Medulla oblongata (tissue), 1 donor: ENCODE data around the gene DLEC1.
A peak's percentile ranks its signal among the peaks of the same experiment; 100 is the strongest.

Experiments used
- DNase-seq: peaks from one replicate; pipeline ENCODE4 v3.0.0-alpha.2; 2015; ENCODE audit errors: extremely low spot score

Gene DLEC1

DNA sequence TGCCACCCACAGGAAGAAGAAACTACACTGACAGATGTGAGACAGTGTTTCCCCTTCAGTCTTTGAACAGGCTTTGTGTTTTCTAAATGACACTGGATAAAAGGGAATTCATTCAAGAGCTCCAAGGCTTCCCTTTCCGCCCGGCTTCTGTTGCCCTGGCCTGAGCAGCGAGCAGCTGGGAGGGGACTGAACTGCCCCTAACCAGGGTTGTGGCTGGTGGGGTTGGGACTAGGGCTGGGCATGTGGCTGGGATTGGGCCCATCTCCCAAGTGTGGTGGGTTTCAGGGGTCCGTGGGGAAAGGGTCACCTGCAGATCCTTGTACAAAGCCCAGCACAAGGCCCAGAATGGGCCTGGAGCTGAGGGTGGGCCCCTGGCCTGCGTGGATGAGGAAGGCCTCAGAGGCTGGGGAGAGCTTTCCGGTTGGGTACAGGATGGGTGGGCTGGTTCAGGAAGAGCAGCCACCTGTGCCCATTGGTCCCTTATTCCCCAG lies 38.0 kb upstream of the DLEC1 start:
- peak; percentile 88 for DNase-seq

DNA sequence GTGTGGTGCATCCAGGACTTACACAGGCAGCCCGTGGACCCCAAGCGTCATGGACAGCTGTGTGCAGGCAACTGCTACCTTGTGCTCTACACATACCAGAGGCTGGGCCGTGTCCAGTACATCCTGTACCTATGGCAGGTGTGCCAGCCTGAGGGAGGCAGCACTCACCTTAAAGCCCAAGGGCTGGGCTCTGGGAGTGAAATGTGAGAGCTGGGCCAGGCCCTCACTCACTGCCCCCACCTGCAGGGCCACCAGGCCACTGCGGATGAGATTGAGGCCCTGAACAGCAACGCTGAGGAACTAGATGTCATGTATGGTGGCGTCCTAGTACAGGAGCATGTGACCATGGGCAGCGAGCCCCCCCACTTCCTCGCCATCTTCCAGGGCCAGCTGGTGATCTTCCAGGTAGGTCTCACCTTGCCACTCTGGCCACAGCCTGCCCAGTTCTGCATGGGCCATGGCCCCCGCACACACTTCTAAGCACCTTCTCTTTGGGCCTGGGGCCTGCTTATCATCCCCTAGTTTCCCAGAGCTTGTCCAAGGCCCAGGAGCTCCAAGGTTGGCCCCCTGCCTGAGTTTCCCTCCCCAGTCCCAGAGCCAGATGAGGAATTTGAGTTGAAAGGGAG lies 37.4 kb upstream of the DLEC1 start:
- DNase-seq, result no peak

DNA sequence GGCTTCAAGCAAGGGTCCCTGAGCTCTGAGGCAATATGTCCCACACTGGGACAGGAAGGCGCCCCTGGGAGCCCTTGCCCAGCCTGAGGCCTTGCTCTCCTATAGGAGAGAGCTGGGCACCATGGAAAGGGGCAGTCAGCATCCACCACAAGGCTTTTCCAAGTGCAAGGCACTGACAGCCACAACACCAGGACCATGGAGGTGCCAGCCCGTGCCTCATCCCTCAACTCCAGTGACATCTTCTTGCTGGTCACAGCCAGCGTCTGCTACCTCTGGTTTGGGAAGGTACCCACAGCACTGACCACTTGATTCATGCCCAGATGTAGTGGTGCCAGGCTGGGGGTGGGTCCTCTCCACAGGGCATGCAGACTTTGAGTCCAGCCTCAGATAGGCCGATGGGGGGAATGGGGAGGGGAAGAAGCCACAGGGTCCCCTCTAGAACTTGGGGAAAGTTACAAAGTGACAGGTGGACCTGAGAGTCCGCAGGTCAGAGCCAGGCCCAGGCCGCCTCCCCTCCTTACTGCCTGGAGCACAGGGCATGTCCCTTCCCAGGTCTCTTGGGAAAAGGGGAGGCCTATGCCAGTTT lies 36.6 kb upstream of the DLEC1 start:
- DNase-seq, result no peak

DNA sequence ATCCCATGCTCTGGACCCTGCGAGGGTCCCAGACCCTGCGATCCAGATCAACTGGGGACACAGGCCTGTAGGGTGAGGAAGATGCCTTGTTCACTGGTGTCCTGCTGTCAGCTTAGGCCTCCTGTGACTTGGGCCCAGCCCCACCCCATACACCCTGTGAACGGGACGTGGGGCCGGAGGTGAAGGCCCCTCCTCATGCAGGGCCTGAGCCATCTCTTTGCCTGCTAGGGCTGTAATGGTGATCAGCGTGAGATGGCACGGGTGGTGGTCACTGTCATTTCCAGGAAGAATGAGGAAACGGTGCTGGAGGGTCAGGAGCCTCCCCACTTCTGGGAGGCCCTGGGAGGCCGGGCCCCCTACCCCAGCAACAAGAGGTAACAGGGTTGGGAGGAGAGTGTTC lies 36.1 kb upstream of the DLEC1 start:
- DNase-seq, result no peak

GRCh38 chr3:38003371-38003816 lies 35.6 kb upstream of the DLEC1 start:
- peak; percentile 87 for DNase-seq

DNA sequence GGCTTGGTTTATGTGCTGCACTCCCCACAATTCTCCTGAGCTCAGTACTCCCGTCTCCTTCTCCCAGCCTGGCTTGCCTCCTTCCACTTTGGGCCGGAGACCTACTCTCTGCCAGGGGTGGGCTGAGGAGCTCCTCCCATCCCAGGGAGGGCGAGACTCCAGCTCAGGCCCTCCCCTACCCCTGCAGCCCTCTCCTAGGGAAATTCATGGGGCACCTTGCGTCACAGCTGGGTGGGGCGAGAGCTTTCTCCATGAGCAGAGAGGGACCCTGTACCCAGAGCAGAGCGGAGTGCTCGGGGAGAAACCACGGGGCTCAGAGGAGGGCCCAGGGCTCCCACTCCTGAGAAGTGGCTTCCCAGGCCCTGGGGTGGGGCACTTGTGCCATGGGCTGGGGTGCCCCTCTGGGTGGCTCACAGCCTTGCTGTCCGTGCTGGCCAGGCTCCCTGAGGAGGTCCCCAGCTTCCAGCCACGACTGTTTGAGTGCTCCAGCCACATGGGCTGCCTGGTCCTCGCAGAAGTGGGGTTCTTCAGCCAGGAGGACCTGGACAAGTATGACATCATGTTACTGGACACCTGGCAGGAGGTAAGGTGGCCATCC lies 35.1 kb upstream of the DLEC1 start:
- peak; percentile 53 for DNase-seq

DNA sequence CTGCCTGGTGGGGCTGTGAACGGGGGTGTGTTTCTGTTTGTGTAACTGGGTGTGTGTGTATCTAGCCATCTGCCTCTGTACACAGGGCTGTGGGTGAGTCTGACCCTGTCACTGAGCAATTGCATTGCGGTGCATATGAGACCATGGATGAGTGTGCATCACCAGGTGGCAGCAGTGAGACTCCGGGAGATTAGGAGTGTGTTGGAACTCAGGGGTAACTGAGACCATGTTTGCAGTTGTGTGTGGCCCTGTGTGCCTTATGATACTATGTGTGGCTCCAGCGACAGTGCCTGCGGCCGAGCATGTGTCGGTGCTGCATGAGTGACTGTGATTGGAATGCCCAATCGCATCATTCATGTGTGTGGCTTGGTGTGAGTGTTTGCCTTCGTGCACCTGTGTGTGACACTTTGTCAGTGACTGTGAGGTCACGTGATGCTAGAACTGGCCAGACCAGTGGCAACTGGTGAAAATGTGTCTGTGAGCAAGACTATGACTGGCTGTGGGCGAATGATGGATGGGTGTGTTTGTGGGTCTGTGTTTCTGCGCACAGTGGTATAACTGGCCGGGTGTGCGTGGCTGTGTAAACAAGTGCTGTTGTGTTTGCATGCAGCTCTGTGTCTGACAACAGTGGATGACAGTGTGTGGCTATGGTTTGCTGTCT lies 34.5 kb upstream of the DLEC1 start:
- peak; percentile 90 for DNase-seq

- peak; percentile 98 for DNase-seq
Measured at GRCh38 chr3:38005076-38006020, 33.7 kb upstream of the DLEC1 start.

DNA sequence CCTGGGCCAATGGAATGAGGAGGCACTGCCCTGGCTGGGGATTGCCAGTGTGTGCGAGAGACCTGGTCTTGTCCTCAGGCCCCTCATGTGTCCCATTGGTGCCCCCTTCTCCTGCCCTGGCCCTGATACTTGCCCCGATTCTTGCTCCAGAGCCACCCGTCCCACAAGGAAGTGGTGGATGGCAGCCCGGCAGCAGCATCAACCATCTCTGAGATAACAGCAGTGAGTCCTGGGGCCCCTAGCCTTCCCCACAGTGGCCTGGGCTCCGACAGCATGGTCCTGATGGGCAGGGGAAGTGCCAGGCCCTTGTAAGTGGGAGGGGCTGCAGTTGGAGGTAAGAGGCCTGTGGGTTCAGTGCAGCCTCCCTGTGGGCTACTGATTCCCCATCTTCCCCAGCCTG lies 33.0 kb upstream of the DLEC1 start:
- no peak for DNase-seq

DNA sequence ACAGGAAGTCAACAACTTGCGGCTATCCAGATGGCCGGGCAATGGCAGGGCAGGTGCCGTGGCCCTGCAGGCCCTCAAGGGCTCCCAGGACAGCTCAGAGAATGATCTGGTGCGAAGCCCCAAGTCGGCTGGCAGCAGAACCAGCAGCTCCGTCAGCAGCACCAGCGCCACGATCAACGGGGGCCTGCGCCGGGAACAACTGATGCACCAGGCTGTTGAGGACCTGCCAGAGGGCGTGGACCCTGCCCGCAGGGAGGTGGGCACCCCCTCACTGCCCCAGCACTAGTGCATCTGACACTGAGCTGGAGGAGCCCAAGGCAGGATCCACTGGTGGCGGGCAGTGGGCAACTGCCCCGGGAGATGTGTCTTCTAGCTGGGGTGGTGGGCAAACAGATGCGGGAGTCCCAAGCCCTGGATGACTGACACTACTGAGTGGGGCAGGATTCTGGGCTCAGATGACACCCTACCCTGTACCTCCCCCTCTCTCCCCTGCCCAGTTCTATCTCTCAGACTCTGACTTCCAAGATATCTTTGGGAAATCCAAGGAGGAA lies 32.5 kb upstream of the DLEC1 start:
- no peak for DNase-seq

GRCh38 chr3:38007754-38008090 lies 31.3 kb upstream of the DLEC1 start:
- no peak for DNase-seq

DNA sequence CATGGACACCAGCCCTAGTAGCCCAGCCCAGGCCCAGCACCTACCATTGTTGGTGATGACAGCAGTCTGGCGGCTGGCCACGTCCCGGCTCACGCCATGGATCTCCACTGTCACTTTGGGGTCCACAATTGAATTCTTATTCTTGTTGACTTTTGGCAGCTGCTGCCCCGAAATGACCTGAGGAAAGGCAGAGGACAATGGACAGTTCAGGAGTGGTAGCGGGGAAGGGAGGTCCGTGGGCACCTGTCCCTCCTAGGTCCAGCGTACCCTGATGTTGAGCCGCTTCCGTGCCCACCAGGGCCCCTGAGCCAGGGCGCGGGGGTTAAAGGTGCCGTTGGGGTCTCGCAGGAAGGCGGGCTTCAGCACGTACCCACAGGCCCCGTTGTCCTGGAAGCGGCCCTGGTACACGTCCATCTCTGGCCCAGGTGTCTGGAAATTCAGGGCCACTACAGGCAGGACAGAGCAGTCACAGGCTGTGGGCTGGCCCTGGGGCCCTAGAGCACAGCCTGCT lies 30.8 kb upstream of the DLEC1 start:
- DNase-seq, result no peak

DNA sequence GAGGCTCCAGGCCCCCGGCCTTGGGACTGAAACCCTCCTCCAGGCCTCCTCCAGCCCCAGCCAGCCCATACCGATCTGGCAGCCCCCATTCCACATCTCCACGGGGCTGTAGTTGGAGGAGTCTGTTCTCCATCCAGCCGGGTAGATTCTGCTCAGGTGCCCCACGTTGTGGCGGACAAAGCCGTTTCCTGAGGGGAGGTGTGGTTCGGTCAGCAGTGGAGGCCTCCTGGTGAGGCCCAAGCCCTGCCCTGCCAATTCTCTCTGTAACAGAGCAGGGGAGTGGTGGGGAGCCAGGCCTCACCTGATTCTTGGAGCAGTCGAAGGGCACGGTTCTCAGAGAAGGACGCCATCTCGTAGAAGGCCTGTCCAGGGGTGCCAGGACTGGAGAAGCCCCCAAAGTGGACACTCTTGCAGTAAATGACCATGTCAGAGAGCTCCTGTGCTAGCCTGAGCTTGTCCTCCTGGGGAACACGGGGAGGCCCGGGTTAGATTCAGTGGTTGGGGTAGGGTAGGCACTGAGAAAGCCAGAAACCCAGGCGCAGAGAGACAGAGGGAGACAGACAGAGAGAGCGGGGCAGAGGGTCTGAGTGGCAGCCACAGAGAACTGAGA lies 29.9 kb upstream of the DLEC1 start:
- no peak for DNase-seq

DNA sequence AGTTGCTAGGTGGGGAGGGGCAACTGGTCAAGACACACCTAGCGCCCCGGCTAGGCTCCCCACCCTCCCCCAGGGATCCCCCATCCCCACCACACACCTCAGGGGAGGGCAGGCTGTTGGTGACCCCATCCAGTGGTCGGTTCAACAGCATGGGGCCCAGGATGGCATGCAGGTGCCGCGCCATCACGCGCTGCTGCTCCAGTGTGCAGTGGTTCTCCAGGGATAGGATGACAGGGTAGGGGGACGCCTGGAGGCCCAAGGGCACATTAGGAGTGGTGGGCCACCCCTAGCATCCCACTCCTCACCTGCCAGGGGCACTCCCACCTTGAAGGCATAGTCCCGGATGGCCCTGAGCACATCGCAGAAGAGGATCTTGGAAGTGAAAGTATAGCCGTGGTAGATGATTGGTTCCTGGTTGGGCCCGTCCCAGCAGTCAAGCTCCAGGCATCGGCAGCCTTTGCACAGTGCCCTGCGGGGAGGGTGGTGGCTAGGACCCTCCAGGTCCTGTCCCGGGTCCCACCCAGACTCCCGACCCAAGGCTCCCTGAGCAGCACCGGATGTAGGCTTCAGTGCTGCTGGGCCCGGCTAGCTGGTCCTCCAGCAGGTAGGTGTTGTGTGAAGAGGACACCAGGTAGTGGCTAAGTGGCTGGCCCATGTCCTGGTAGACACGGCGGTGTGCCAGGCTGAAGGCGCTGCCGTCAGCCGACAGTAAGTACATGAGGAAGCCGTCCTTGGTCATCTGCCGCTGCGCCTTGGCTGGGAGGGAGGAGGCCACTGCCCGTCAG lies 29.0 kb upstream of the DLEC1 start:
- no peak for DNase-seq

GRCh38 chr3:38011111-38011510 lies 27.9 kb upstream of the DLEC1 start:
- DNase-seq, result no peak

GRCh38 chr3:38015485-38015884 lies 23.5 kb upstream of the DLEC1 start:
- no peak for DNase-seq

- no peak for DNase-seq
Measured at GRCh38 chr3:38015984-38016383, 23.0 kb upstream of the DLEC1 start.

DNA sequence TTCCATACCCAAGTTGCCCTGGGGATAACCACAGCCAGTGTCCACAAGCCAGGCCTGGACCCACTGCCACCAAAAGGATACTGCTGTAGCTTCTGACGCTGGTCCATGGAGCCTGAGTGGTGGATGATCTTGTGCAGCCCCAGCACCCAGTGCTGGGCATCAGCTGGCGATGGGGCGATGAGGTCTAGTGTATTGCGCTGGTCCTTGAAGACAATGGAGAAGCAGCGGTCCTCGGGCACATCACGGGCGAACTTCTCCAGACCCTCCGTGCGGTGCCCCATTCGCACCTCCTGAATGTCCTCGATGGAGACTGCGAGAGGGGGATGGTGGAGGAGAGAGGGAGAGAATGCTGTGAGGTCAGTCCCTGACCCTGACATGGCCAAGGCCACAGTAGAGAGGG lies 22.6 kb upstream of the DLEC1 start:
- DNase-seq, result no peak

DNA sequence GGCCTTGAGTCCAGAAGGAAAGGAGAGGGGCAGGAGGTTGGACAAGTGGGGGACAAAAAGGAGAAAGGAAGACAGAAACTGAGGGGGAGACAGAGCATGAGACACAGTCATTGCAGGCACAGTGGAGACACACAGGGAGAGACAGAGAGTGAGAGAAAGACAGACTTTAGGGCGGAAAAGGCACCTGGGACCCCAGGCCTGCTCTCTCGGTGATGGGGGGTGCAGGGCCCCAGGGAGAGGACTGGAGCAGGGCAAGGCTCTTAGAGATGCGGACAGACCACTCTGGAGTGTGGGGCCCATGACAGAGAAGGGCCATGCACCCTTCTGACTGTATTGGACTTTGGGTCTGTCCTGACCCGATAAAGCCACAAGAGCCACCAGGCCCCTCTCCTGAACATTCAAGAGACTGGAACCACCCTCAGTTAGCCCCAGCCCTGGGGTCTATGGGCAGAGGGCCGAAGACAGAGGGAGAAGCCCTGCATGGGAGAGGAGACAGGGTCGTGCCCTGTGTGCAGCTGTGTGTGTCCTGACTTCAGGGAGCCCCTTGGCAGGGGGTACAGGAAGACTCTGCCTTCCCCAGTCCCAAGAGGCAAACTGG lies 22.1 kb upstream of the DLEC1 start:
- DNase-seq, result no peak
